Endothelial cell of umbilical vein (primary cell): ENCODE measurements around the gene MED26. TPM values are rescaled to one million over a fixed set of nuclear protein-coding genes. Genes with fewer than 3 reads are reported as not detected.

Experiments used
- BruUV-seq: library from RNA; stranded (reverse); fragments of 400-500 nt; replicated peaks from 2 replicates; lab custom pipeline; 2021; lab: Mats Ljungman, UMichigan
- CTCF ChIA-PET: fragments of 300-600, 350-600 bp; sonication (Branson Sonifier 250); formaldehyde crosslinking; loops from one replicate; lab custom pipeline; 2021; ENCODE audit warnings: antibody characterized with exemption, inconsistent platforms; lab: Charles Lee
- POLR2A ChIA-PET: fragments of 300-600, 350-600 bp; sonication (Branson Sonifier 250); formaldehyde crosslinking; loops from one replicate; lab custom pipeline; 2021; ENCODE audit warnings: antibody characterized with exemption, inconsistent platforms; lab: Charles Lee
- DNase-seq: peaks from one replicate; pipeline ENCODE4 v3.0.0-alpha.2; 2011; ENCODE audit warnings: low read depth, low spot score
- FAIRE-seq: peaks from 2 replicates; lab custom pipeline; 2011; peaks lifted over from hg19 to GRCh38; lab: Jason Lieb, UNC
- H2AFZ ChIP-seq: 2 replicates; pipeline ENCODE4 v1.6.0; 2012; ENCODE audit warnings: low read depth, low read length, control low read depth, inconsistent platforms
- H3K27ac ChIP-seq: 2 replicates; pipeline ENCODE4 v1.5.1; 2011; ENCODE audit warnings: low read depth, mild to moderate bottlenecking, control low read depth, low read length, moderate library complexity; ENCODE audit not compliant: insufficient read depth
- H3K27me3 ChIP-seq, 2 experiments: 2 replicates each; pipeline versions ENCODE4 v1.6.0 to v1.6.1; 2011; ENCODE audit warnings: low read length in 2 of 2, mixed read lengths in 1 of 2; ENCODE audit not compliant: control insufficient read depth in 2 of 2, insufficient read depth in 2 of 2
- H3K36me3 ChIP-seq, 2 experiments: 2 replicates in 1 of 2; 3 replicates in 1 of 2; pipeline ENCODE4 v1.5.1; 2011; ENCODE audit warnings: low read length in 2 of 2, mild to moderate bottlenecking in 1 of 2, moderate library complexity in 1 of 2; ENCODE audit not compliant: control insufficient read depth in 2 of 2, insufficient read depth in 2 of 2; ENCODE audit errors: extremely low read depth in 1 of 2
- H3K4me1 ChIP-seq: 3 replicates; pipeline ENCODE4 v1.5.1; 2011; ENCODE audit warnings: mild to moderate bottlenecking, low read length; ENCODE audit not compliant: control insufficient read depth, insufficient read depth; ENCODE audit errors: extremely low read depth
- H3K4me2 ChIP-seq: 2 replicates; pipeline ENCODE4 v1.6.1; 2011; ENCODE audit warnings: low read length, control low read depth, mixed read lengths; ENCODE audit not compliant: insufficient read depth
- H3K4me3 ChIP-seq, 3 experiments: fragments of 200-600 bp in 1 of 3; sonication (generic), shearing (Covaris generic) in 1 of 3; replicated peaks in 1 of 3; 2 replicates each; pipeline ENCODE4 v1.5.1; 2011 to 2016; ENCODE audit warnings: control low read depth in 3 of 3, low read length in 3 of 3, mild to moderate bottlenecking in 2 of 3, inconsistent platforms in 1 of 3, low read depth in 1 of 3, moderate library complexity in 1 of 3; ENCODE audit not compliant: insufficient read depth in 1 of 3
- H3K79me2 ChIP-seq: 2 replicates; pipeline ENCODE4 v1.6.0; 2012; ENCODE audit warnings: low read length, inconsistent platforms; ENCODE audit not compliant: control insufficient read depth, insufficient read depth
- H3K9ac ChIP-seq: replicated peaks from 2 replicates; pipeline ENCODE3; 2011; ENCODE audit warnings: low read length, control low read depth; ENCODE audit not compliant: insufficient read depth; ENCODE audit errors: extremely low read depth
- H3K9me1 ChIP-seq: replicated peaks from 3 replicates; pipeline ENCODE4 v1.6.0; 2011; ENCODE audit warnings: mild to moderate bottlenecking, low read length; ENCODE audit not compliant: control insufficient read depth, insufficient read depth; ENCODE audit errors: extremely low read depth
- H3K9me3 ChIP-seq: replicated peaks from 2 replicates; pipeline ENCODE4 v1.5.1; 2012; ENCODE audit warnings: low read length, inconsistent platforms; ENCODE audit not compliant: control insufficient read depth, insufficient read depth
- H4K20me1 ChIP-seq: replicated peaks from 2 replicates; pipeline ENCODE3; 2011; ENCODE audit warnings: mild to moderate bottlenecking, low read length; ENCODE audit not compliant: control insufficient read depth, insufficient read depth; ENCODE audit errors: extremely low read depth
- CTCF ChIP-seq, 2 donors: IDR thresholded peaks; 1 replicate in 1 of 2; 2 replicates in 1 of 2; pipeline ENCODE4 v1.5.1; 2011; ENCODE audit warnings: low read length in 2 of 2, mild to moderate bottlenecking in 2 of 2, moderate library complexity in 2 of 2, control low read depth in 1 of 2, inconsistent platforms in 1 of 2, low read depth in 1 of 2; ENCODE audit not compliant: insufficient read depth in 1 of 2; ENCODE audit errors: extremely low read depth in 1 of 2
- EZH2 ChIP-seq: IDR thresholded peaks from 2 replicates; pipeline ENCODE4 v1.6.1; 2012; ENCODE audit warnings: borderline replicate concordance, low read depth, mild to moderate bottlenecking, moderate library complexity, low read length, inconsistent platforms; ENCODE audit not compliant: severe bottlenecking
- FOS ChIP-seq: IDR thresholded peaks from 2 replicates; pipeline ENCODE4 v1.6.1; 2011; ENCODE audit warnings: mild to moderate bottlenecking, low read length, moderate library complexity, borderline replicate concordance; ENCODE audit not compliant: insufficient read depth
- GATA2 ChIP-seq: IDR thresholded peaks from 2 replicates; pipeline ENCODE4 v1.7.0; 2011; ENCODE audit warnings: low read depth, mild to moderate bottlenecking, moderate library complexity, mixed read lengths, low read length; ENCODE audit not compliant: insufficient read length, insufficient read depth
- JUN ChIP-seq: IDR thresholded peaks from 2 replicates; pipeline ENCODE4 v1.6.1; 2011; ENCODE audit warnings: borderline replicate concordance, low read depth; ENCODE audit not compliant: insufficient read length, insufficient read depth
- MAX ChIP-seq: IDR thresholded peaks from 2 replicates; pipeline ENCODE4 v1.6.1; 2011; ENCODE audit not compliant: insufficient read depth, insufficient read length
- MYC ChIP-seq: IDR thresholded peaks from one replicate; pipeline ENCODE4 v1.6.1; 2011; ENCODE audit warnings: mild to moderate bottlenecking, low read depth, low read length
- POLR2A ChIP-seq: IDR thresholded peaks from 2 replicates; pipeline ENCODE4 v1.6.1; 2012; ENCODE audit warnings: low read depth, mild to moderate bottlenecking, control low read depth, low read length
- POLR2AphosphoS5 ChIP-seq: IDR thresholded peaks from 2 replicates; pipeline ENCODE4 v1.6.1; 2012; ENCODE audit warnings: low read depth, mild to moderate bottlenecking, control low read depth, low read length, moderate library complexity; ENCODE audit not compliant: insufficient read depth
- dilution Hi-C: fragments of 300-500 bp; cut with MboI; formaldehyde crosslinking; loops from one replicate; pipeline ENCODE4 v1.15.0; 2019; ENCODE audit warnings: low sequenced_read_pairs; ENCODE audit not compliant: extremely low pct_ligation_motif_present
- intact Hi-C: fragments of 100-400 bp; cut with micrococcal nuclease; formaldehyde crosslinking; loops from one replicate; pipeline ENCODE4 v1.10.0; 2022
- polyA plus RNA-seq, 4 experiments: library from polyadenylated mRNA; depleted of rRNA in 3 of 4; stranded (reverse) in 3 of 4; unstranded in 1 of 4; fragments of >200 nt; gene quantifications; 2 replicates each; pipeline versions ENCODE4 v1.2.1 to v1.2.3, GENCODE V29; 2011 to 2012; ENCODE audit warnings: missing spikeins in 1 of 4
- total RNA-seq: library from RNA; stranded (reverse); gene quantifications from 2 replicates; pipeline ENCODE4 v1.2.3, GENCODE V29; 2021

The MED26 gene
- total and polyA plus RNA-seq, 2 donors (not counting 3 experiments of a cell fraction or from before 2014, with no cell fraction given), result 5.6 to 13.4 TPM

- no peaks in the 10 kb centered on the region for H3K9me1 ChIP-seq
- no peaks in the 10 kb centered on the region for H3K9me3 ChIP-seq
- H3K36me3 ChIP-seq, result peaks cover 0 to 11% of the 10 kb centered on the region in 2 experiments
- ChIA-PET POLR2A (interaction anchor here (1.3 to 1.9 kb wide), 2 partner anchors 32 to 163 kb away, joined by 5 to 8 read pairs; partner anchors contain the start of genes C19orf44, CALR3 and MED26), CTCF (interaction anchor here (2.6 kb wide), 1 partner anchor 55 kb away, joined by 8 read pairs; no protein-coding TSS in a partner anchor)
- H3K27ac ChIP-seq, result peak overlapping the region; percentile 29
- DNase-seq, result no peak
- TF ChIP-seq JUN, result no peak
- no peak for TF ChIP-seq MAX
- no peak for TF ChIP-seq POLR2A
- no peak for TF ChIP-seq POLR2AphosphoS5
- no peak for TF ChIP-seq MYC
- TF ChIP-seq EZH2, result no peak
- no peak for TF ChIP-seq CTCF (IDR thresholded peaks at IDR 0.05; ENCODE audit: extremely low read depth in 1 of 2, insufficient read depth in 1 of 2, low read depth in 1 of 2, low read length in 2 of 2)
- TF ChIP-seq GATA2, result no peak
- TF ChIP-seq FOS, result no peak
- no peak for FAIRE-seq
- no peaks in the 10 kb centered on the region for H3K27me3 ChIP-seq
- BruUV-seq, result no TSS peak
- peaks cover 27% of the 10 kb centered on the region for H3K79me2 ChIP-seq
- H3K4me2 ChIP-seq, result peak overlapping the region; percentile 71
- peaks cover 16% of the 10 kb centered on the region for H3K4me1 ChIP-seq
- peak overlapping the region; percentile 71 for H3K9ac ChIP-seq
- H3K4me3 ChIP-seq, result peak overlapping the region; percentile 55 to 73 (median 67)
- dilution Hi-C loops (no loop called here), intact Hi-C loops (no loop called here)
- H2AFZ ChIP-seq, result no peak overlapping the region
- H4K20me1 ChIP-seq, result peaks cover 2% of the 10 kb centered on the region
Measured at GRCh38 chr19:16659464-16659831, 31.4 kb upstream of the MED26 start.
